ENCODE measurements around the gene PKD1. TPM values are rescaled to one million over a fixed set of nuclear protein-coding genes. Genes with fewer than 3 reads are reported as not detected.
A peak's percentile ranks its signal among the peaks of the same experiment; 100 is the strongest.

PKD1 gene
- total RNA-seq, 1 donor from 2014 or later, result 70.0 TPM

DNA sequence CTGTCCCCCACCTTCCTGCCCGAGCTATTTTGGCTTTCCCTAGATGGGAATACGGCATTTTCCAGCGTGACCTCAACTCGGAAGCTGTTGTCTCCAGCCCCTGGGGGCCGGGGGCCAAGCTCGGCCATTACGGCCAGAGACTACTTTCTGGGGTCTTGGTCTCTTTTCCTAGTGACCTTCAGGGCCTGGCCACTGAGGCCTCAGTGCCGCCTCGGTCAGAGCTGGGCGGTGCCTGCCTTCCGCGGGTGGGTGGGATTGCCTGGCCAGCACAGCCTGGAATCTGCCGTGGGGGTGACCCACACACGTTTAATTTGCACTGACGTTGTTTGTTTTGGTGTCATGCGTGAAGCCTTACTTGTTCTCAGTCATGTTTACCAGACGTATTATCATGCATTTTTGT, 58.7 kb downstream of the PKD1 start:
- peaks cover 22% of the 10 kb centered on the region for H3K36me3 Mint-ChIP-seq (ENCODE audit: low read depth, unreplicated experiment)
- no peak for DNase-seq (ENCODE audit: low spot score)
- H3K27me3 Mint-ChIP-seq (ENCODE audit: unreplicated experiment), result peaks cover 3% of the 10 kb centered on the region
- H3K4me1 Mint-ChIP-seq (ENCODE audit: unreplicated experiment), result no peaks in the 10 kb centered on the region
- peak overlapping the region; percentile 47 for H3K4me3 Mint-ChIP-seq (ENCODE audit: unreplicated experiment)
- no peaks in the 10 kb centered on the region for H3K9me3 Mint-ChIP-seq (ENCODE audit: unreplicated experiment)
- TF ChIP-seq, protein P1, sequence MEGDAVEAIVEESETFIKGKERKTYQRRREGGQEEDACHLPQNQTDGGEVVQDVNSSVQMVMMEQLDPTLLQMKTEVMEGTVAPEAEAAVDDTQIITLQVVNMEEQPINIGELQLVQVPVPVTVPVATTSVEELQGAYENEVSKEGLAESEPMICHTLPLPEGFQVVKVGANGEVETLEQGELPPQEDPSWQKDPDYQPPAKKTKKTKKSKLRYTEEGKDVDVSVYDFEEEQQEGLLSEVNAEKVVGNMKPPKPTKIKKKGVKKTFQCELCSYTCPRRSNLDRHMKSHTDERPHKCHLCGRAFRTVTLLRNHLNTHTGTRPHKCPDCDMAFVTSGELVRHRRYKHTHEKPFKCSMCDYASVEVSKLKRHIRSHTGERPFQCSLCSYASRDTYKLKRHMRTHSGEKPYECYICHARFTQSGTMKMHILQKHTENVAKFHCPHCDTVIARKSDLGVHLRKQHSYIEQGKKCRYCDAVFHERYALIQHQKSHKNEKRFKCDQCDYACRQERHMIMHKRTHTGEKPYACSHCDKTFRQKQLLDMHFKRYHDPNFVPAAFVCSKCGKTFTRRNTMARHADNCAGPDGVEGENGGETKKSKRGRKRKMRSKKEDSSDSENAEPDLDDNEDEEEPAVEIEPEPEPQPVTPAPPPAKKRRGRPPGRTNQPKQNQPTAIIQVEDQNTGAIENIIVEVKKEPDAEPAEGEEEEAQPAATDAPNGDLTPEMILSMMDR (IDR thresholded peaks at IDR 0.05; ENCODE audit: unreplicated experiment), result no peak
- H3K27ac Mint-ChIP-seq (ENCODE audit: unreplicated experiment), result no peak overlapping the region

DNA sequence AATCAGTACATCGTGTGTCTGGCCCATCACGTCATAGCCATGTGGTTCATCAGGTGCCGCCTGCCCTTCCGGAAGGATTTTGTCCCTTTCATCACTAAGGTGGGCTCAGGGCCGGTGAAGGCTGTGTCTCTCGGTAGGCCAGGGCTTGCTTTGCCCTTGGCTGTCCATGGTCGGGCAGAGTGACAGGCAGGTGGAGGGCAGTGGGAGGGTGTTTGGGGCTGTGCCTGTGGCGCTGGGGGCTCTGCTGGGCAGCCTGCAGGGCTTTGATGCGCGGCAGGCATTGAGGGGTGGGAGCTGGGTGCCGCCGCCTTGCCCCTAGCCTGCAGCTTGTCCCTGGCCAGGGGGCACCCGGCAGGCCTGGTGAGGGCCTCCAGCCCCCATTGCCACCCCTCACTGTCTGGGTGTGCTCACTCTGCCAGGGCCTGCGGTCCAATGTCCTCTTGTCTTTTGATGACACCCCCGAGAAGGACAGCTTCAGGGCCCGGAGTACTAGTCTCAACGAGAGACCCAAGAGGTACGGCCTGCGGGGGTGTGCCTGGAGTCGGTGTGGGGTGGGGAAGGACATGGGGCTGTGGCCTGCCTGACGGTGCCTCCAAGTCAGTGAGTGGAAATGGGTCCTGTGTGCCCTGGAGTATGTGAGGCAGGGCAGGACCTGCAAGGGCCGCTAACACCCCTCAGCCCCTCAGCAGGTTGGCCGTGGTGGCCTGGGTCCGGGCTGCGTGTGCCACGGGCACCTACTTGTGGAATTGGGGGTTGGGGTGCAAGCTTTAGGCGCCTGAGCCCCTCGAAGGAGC, 59.4 kb downstream of the PKD1 start:
- Mint-ChIP-seq H3K4me1 (ENCODE audit: unreplicated experiment) (no peaks in the 10 kb centered on the region), H3K27me3 (ENCODE audit: unreplicated experiment) (peaks cover 4% of the 10 kb centered on the region), H3K9me3 (ENCODE audit: unreplicated experiment) (no peaks in the 10 kb centered on the region), H3K27ac (ENCODE audit: unreplicated experiment) (no peak overlapping the region), H3K4me3 (ENCODE audit: unreplicated experiment) (no peak overlapping the region), H3K36me3 (ENCODE audit: low read depth, unreplicated experiment) (peaks cover 22% of the 10 kb centered on the region)
- TF ChIP-seq, protein P1 (IDR thresholded peaks at IDR 0.05; ENCODE audit: unreplicated experiment), result no peak
- DNase-seq (ENCODE audit: low spot score), result no peak

DNA sequence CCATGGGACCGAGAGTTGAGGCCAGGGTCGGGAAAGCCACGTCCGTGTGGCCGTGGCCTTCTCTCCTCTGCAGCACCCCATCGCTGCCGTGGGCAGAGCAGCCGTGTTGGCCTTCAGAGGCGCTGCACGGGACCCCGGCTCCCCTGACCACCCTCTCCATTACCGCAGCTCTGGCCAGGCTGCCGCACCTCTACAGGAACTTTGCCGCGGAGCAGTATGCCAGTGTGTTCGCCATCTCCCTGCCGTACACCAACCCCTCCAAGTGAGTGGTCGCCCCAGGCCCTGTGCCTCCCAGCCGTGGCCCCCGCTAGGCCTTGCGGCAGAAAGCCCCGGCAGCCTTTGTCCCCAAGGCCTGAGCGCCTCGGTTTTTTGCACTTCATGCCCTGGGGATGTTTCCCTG, 60.1 kb downstream of the PKD1 start:
- H3K27me3 Mint-ChIP-seq (ENCODE audit: unreplicated experiment), result peaks cover 4% of the 10 kb centered on the region
- H3K27ac Mint-ChIP-seq (ENCODE audit: unreplicated experiment), result no peak overlapping the region
- peaks cover 22% of the 10 kb centered on the region for H3K36me3 Mint-ChIP-seq (ENCODE audit: low read depth, unreplicated experiment)
- TF ChIP-seq, protein P1 (IDR thresholded peaks at IDR 0.05; ENCODE audit: unreplicated experiment), result no peak
- H3K9me3 Mint-ChIP-seq (ENCODE audit: unreplicated experiment), result no peaks in the 10 kb centered on the region
- no peak overlapping the region for H3K4me3 Mint-ChIP-seq (ENCODE audit: unreplicated experiment)
- no peaks in the 10 kb centered on the region for H3K4me1 Mint-ChIP-seq (ENCODE audit: unreplicated experiment)
- no peak for DNase-seq (ENCODE audit: low spot score)

DNA sequence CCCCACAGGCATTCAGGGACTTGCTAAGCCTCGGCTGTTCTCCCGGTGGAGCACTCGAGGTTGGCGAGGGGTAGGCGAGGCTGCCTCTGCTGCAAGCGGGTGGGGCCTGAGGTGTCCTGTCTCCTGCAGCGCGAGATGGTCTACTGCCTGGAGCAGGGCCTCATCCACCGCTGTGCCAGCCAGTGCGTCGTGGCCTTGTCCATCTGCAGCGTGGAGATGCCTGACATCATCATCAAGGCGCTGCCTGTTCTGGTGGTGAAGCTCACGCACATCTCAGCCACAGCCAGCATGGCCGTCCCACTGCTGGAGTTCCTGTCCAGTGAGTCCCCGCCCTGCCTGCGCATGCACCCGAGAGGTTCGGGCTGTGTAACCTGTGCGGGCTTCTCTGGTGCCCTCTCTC, 61.6 kb downstream of the PKD1 start:
- no peak for DNase-seq (ENCODE audit: low spot score)
- H3K4me3 Mint-ChIP-seq (ENCODE audit: unreplicated experiment), result no peak overlapping the region
- H3K36me3 Mint-ChIP-seq (ENCODE audit: low read depth, unreplicated experiment), result peaks cover 27% of the 10 kb centered on the region
- no peaks in the 10 kb centered on the region for H3K4me1 Mint-ChIP-seq (ENCODE audit: unreplicated experiment)
- no peaks in the 10 kb centered on the region for H3K9me3 Mint-ChIP-seq (ENCODE audit: unreplicated experiment)
- H3K27me3 Mint-ChIP-seq (ENCODE audit: unreplicated experiment), result peaks cover 4% of the 10 kb centered on the region
- TF ChIP-seq, protein P1 (IDR thresholded peaks at IDR 0.05; ENCODE audit: unreplicated experiment), result no peak
- no peak overlapping the region for H3K27ac Mint-ChIP-seq (ENCODE audit: unreplicated experiment)

DNA sequence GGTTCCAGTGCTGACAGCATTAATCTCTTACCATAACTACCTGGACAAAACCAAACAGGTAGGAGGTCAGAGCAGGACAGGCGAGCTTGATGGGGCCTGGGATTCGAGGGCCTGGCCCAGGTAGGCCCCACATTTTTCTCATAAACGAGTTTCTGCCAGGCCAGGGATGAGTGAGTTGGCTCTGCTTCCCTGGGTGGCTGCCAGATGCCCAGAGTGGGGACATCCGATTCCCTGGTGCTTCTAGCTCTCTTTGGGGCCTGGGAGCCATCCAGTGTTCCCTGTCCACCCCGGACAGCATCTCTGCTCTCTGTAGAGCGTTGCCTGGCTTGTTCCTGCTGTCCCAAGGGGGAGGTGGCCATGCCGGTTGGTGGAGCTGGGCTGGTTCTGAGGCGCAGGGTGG, 62.8 kb downstream of the PKD1 start:
- no peak overlapping the region for H3K27ac Mint-ChIP-seq (ENCODE audit: unreplicated experiment)
- TF ChIP-seq, protein P1 (IDR thresholded peaks at IDR 0.05; ENCODE audit: unreplicated experiment), result no peak
- H3K4me1 Mint-ChIP-seq (ENCODE audit: unreplicated experiment), result no peaks in the 10 kb centered on the region
- peaks cover 27% of the 10 kb centered on the region for H3K36me3 Mint-ChIP-seq (ENCODE audit: low read depth, unreplicated experiment)
- DNase-seq (ENCODE audit: low spot score), result no peak
- no peak overlapping the region for H3K4me3 Mint-ChIP-seq (ENCODE audit: unreplicated experiment)
- no peaks in the 10 kb centered on the region for H3K9me3 Mint-ChIP-seq (ENCODE audit: unreplicated experiment)
- H3K27me3 Mint-ChIP-seq (ENCODE audit: unreplicated experiment), result peaks cover 4% of the 10 kb centered on the region
